Measurements from ENCODE around the gene SH3D19.

The SH3D19 gene

GRCh38 chr4:151218343-151218742 is 107.1 kb downstream of the SH3D19 start:
- H3K4me3 ChIP-seq (ENCODE audit: low read length) = no peak overlapping the region
- no peak for TF ChIP-seq ZNF274 (IDR thresholded peaks at IDR 0.05; ENCODE audit: low read depth, low read length)

DNA sequence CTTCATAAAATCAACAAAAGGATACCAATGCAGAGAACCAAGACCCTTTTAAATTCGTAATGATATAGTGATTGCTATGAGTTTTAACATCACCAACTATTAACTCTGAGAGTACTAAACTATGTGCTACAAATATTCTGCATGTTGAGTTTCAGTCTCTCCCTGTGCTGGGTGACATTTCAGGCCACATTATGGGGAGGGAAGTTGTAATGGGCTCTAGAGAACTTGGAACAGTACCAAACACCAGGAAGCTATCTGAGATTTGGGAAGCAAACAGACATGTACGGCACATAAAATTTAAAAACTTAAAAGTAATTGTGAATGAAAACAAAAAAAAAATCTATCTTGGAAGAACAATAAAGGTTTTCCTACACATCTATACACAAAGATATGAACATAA is 108.1 kb downstream of the SH3D19 start:
- no peak for TF ChIP-seq ZNF274 (IDR thresholded peaks at IDR 0.05; ENCODE audit: low read depth, low read length)
- no peak overlapping the region for H3K4me3 ChIP-seq (ENCODE audit: low read length)

- TF ChIP-seq ZNF274 (IDR thresholded peaks at IDR 0.05; ENCODE audit: low read depth, low read length) = no peak
- no peak overlapping the region for H3K4me3 ChIP-seq (ENCODE audit: low read length)
Observed at GRCh38 chr4:151215295-151215694, 110.1 kb downstream of the SH3D19 start.

DNA sequence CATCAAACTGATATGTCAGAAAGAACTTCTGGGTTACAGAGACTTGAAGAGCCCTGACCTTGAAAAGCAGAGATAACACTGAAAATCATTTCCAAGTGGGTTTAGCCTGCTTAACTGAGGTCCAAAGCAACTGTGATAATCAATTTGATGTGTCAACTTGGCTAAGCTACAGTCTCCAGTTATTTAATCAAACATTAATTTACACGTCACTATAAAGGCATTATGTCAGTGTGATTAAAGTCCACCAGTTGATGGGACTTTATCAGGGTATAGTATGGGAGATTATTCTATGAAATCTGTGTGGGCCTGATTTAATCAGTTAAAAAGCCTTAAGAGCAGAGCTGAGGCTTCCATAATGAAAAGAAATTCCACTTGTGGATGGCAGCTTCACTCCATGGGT is 117.5 kb downstream of the SH3D19 start:
- no peak overlapping the region for H3K4me3 ChIP-seq (ENCODE audit: low read length)
- no peak for TF ChIP-seq ZNF274 (IDR thresholded peaks at IDR 0.05; ENCODE audit: low read depth, low read length)

- TF ChIP-seq ZNF274 (IDR thresholded peaks at IDR 0.05; ENCODE audit: low read depth, low read length) = no peak
- no peak overlapping the region for H3K4me3 ChIP-seq (ENCODE audit: low read length)
Observed at GRCh38 chr4:151207186-151207585, 118.2 kb downstream of the SH3D19 start.

GRCh38 chr4:151206241-151207005 is 119.0 kb downstream of the SH3D19 start:
- no peak for TF ChIP-seq ZNF274 (IDR thresholded peaks at IDR 0.05; ENCODE audit: low read depth, low read length)
- no peak overlapping the region for H3K4me3 ChIP-seq (ENCODE audit: low read length)

- no peak overlapping the region for H3K4me3 ChIP-seq (ENCODE audit: low read length)
- no peak for TF ChIP-seq ZNF274 (IDR thresholded peaks at IDR 0.05; ENCODE audit: low read depth, low read length)
Observed at GRCh38 chr4:151205722-151206121, 119.7 kb downstream of the SH3D19 start.

DNA sequence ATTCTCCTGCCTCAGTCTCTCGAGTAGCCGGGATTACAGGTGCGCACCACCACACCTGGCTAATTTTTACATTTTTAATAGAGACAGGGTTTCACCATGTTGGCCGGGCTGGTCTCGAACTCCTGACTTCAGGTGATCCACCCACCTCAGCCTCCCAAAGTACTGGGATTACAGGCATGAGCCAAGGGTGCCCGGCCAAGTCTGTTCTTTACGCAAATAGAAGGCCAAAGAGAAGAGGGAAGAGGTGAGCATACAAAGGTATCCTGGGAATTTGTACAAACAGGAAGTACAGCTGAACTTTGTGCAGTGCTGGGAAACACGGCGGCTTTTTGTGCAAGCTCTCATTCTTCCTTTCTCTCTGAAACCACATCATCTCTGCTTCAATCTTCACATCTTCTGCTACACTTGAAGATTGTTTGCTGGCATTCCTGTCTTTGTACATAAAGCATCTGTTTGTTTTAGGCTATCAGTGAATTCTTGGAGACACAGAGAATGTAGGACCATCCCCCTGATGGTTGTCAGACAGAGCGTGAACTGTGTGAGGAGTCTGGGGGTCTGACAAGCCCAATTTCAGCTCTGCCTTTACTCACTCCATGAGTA is 120.4 kb downstream of the SH3D19 start:
- no peak for TF ChIP-seq ZNF274 (IDR thresholded peaks at IDR 0.05; ENCODE audit: low read depth, low read length)
- H3K4me3 ChIP-seq (ENCODE audit: low read length) = no peak overlapping the region

DNA sequence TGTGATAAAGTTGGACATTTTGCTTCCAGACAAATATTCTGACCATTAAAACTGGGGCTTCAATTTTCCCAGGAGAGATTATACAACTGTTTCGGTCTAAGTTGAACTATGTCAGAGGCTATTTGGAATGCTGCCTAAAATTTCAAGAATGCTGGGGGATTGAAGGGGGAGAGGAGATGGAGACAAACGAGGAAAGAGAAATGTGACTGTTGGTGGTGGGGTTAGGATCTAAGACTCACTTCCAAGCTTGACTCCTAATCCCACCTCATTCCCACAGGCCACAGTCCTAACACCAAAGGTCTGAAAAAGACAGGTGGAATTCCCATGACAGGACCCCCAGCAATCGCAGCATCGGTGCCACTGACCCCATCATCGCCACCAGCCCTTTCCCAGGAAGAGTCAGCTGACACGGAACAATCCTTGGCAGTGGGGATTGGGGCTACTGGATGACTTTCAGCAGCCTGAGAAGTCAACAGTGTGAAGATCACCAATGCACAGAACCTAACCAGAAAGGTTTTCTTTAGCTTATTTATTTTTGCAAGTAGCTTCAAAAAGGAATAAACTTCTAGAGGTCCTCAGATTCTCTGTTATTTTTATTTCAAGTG is 122.5 kb downstream of the SH3D19 start:
- no peak for TF ChIP-seq ZNF274 (IDR thresholded peaks at IDR 0.05; ENCODE audit: low read depth, low read length)
- H3K4me3 ChIP-seq (ENCODE audit: low read length) = no peak overlapping the region

DNA sequence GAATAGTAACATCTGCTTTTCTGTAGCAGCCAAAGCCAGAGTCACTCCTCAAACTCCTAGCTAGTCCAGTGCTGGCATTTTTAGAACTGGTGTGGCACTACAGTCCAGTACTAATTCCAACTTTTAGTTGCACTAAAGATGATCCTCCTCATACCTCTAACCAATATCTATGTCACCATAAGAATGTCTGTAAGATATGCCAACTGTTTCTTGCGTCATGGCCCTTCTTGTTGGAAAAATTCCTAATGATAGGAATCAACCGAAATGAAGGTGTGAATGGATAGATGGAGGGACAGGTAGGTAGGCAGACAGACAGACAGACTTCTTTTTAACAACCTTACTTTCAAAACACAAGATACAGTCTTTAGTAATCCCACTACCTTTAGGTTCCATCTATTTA is 123.0 kb downstream of the SH3D19 start:
- TF ChIP-seq ZNF274 (IDR thresholded peaks at IDR 0.05; ENCODE audit: low read depth, low read length) = no peak
- H3K4me3 ChIP-seq (ENCODE audit: low read length) = no peak overlapping the region

DNA sequence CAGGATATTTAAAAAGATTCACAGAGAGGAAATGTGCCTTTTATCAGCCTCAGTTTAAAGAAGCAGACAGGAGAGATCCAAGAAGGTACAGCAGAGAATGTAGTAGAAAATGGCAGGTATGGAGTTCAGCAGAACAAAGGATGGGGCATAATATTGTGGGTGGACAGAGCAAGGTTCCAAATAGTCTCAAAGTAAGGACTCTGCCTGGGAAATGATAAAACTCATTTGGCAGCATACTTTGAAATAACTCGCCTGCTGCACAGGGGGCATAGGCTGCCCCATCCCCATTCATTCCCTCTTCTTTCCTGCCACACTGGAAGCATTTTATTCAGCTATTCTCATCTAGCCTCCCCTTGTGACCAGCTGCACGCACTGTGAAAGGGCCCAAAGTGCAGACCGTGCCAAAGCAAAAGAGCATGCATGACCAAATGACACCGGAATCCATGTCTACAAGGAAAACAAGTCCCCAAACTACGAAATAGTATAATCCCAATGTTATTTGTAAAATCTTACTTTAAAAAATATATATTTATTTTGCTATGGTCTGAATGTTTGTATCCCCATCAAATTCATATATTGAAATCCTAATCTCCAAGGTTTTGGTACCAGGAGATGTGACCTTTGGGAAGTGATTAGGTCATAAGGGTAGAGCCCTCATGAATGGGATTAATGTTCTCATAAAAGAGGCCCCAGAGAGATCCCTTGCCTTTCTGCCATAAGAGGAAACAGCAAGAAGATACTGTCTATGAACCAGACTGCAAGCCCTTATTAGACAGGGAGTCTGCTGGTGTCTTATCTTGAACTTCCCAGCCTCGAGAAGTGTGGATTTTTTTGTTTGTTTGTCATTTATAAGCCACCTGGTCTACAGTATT is 125.8 kb downstream of the SH3D19 start:
- no peak for TF ChIP-seq ZNF274 (IDR thresholded peaks at IDR 0.05; ENCODE audit: low read depth, low read length)

DNA sequence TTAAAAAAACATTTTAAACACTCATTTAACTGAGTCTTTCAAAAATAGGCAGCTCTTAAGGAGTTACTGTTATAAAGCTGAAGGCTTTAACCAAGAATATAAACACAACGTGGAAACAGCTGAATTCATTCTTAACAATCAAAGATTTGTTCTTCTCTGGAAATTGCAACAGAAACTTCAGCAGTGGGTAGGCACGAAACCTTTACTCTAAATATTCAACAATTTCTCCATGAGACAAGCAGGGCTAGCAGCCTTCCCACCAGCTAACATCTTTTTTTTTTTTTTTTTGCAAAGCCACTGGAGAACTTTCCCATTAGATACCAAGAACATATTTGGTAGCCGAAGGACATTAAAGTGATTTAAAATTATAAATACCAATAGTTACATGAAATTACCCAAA is 126.7 kb downstream of the SH3D19 start:
- H3K4me3 ChIP-seq (ENCODE audit: low read length) = no peak overlapping the region
- TF ChIP-seq ZNF274 (IDR thresholded peaks at IDR 0.05; ENCODE audit: low read depth, low read length) = no peak

More for the DNA sequence above, 125.8 kb downstream of the SH3D19 start:
- no peak overlapping the region for H3K4me3 ChIP-seq (ENCODE audit: low read length)

DNA sequence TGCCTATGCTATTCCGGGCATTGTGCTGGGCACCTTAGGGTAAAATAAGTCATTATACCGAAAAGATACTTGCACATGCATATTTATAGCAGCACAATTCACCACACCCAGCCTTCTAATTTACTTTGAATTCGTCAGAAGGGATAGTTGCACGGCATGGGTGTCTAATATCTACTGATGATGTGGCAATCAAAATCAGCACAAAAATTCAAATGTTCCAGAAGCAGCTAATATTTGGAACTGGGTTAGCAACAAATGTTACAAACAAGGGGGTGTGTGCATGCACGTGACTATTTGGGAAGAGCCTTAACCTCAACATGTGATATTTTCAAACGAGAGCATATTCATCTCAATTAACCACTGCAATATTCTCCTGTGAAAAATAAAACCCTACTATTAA is 128.2 kb downstream of the SH3D19 start:
- no peak for TF ChIP-seq ZNF274 (IDR thresholded peaks at IDR 0.05; ENCODE audit: low read depth, low read length)
- no peak overlapping the region for H3K4me3 ChIP-seq (ENCODE audit: low read length)

DNA sequence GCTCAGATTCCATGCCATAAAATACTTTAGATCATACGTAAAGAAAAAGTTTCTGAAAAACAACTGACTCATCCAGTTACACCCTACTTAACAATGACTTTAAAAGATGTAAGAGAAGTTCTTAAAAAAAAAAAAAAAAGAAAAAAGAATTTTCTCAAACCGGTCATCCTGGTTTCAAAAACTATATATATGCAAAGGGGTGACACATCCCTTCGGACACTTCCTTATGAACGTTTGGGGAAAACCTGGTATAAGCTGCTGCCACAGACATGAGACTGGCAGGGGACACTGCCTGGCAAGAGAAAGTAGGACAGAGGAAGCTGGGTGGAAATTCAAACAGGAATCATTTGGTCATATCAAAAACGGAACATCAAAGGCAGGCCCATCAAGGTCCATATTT is 129.6 kb downstream of the SH3D19 start:
- no peak for TF ChIP-seq ZNF274 (IDR thresholded peaks at IDR 0.05; ENCODE audit: low read depth, low read length)

More for the DNA sequence above, 129.6 kb downstream of the SH3D19 start:
- H3K4me3 ChIP-seq (ENCODE audit: low read length) = no peak overlapping the region
